Panc1 (cell line): ENCODE measurements around the gene CDKL1. TPM values are rescaled to one million over a fixed set of nuclear protein-coding genes. Genes with fewer than 3 reads are reported as not detected.

Source experiments
- ATAC-seq: fragments of 200-7000 bp; cut with Tn5 transposase; 2 replicates; pipeline ENCODE4 v1.9.1; 2020; ENCODE audit warnings: mild to moderate bottlenecking, moderate library complexity
- BruUV-seq: library from RNA; stranded (reverse); fragments of 400-500 nt; replicated peaks from 2 replicates; lab custom pipeline; 2021; lab: Mats Ljungman, UMichigan
- CTCF ChIA-PET: fragments of 300-600 bp; sonication (Branson Sonifier 250); formaldehyde crosslinking; loops from one replicate; lab custom pipeline; 2022; ENCODE audit warnings: antibody characterized with exemption; lab: Charles Lee
- POLR2A ChIA-PET: fragments of 300-600 bp; sonication (Branson Sonifier 250); formaldehyde crosslinking; loops from one replicate; lab custom pipeline; 2022; ENCODE audit warnings: antibody characterized with exemption; lab: Charles Lee
- DNase-seq: peaks from one replicate; pipeline ENCODE4 v3.0.0-alpha.2; 2010; ENCODE audit warnings: low read depth, low spot score
- H3K27ac ChIP-seq: 2 replicates; pipeline ENCODE4 v1.5.1; 2011; ENCODE audit warnings: mild to moderate bottlenecking, low read length, inconsistent platforms
- H3K27me3 ChIP-seq: fragments of 200-500 bp; sonication (Bioruptor generic); 2 replicates; pipeline ENCODE4 v1.6.0; 2014; ENCODE audit warnings: low read length, inconsistent platforms; ENCODE audit not compliant: control insufficient read depth, insufficient read depth
- H3K36me3 ChIP-seq: fragments of 200-500 bp; sonication (Bioruptor generic); 2 replicates; pipeline ENCODE4 v1.5.1; 2014; ENCODE audit warnings: inconsistent platforms, mild to moderate bottlenecking, low read length, moderate library complexity; ENCODE audit not compliant: control insufficient read depth, insufficient read depth
- H3K4me1 ChIP-seq: 2 replicates; pipeline ENCODE4 v1.5.1; 2011; ENCODE audit warnings: inconsistent platforms, mild to moderate bottlenecking, low read length, moderate library complexity; ENCODE audit not compliant: control insufficient read depth, insufficient read depth
- H3K4me3 ChIP-seq, 2 experiments: 2 replicates each; pipeline ENCODE4 v1.5.1; 2011 to 2012; ENCODE audit warnings: low read depth in 2 of 2, low read length in 2 of 2, mild to moderate bottlenecking in 2 of 2, inconsistent platforms in 1 of 2, moderate library complexity in 1 of 2
- H3K9me3 ChIP-seq: fragments of 200-500 bp; sonication (Bioruptor generic); 2 replicates; pipeline ENCODE4 v1.5.1; 2014; ENCODE audit warnings: low read depth, mild to moderate bottlenecking, inconsistent platforms, low read length, moderate library complexity; ENCODE audit not compliant: control insufficient read depth, insufficient read depth
- CTCF ChIP-seq: fragments of 450-650 bp; IDR thresholded peaks from 2 replicates; pipeline ENCODE4 v1.5.1; 2017; ENCODE audit warnings: mild to moderate bottlenecking
- POLR2AphosphoS5 ChIP-seq: IDR thresholded peaks from 2 replicates; pipeline ENCODE4 v1.6.1; 2012; ENCODE audit warnings: mild to moderate bottlenecking, low read depth, low read length, moderate library complexity
- SIN3A ChIP-seq: IDR thresholded peaks from 2 replicates; pipeline ENCODE4 v1.6.1; 2012; ENCODE audit warnings: low read depth, mild to moderate bottlenecking, low read length, moderate library complexity, borderline replicate concordance; ENCODE audit not compliant: insufficient read depth
- TCF7L2 ChIP-seq: IDR thresholded peaks from 2 replicates; pipeline ENCODE4 v1.6.1; 2011; ENCODE audit warnings: mild to moderate bottlenecking, low read depth, low read length, inconsistent platforms
- in situ Hi-C: cut with HindIII; loops from 2 replicates; pipeline ENCODE4 v1.10.0; 2016; ENCODE audit warnings: low sequenced_read_pairs, low pct_unique_long_range_greater_than_20kb
- intact Hi-C: fragments of 100-400 bp; cut with micrococcal nuclease; formaldehyde crosslinking; loops from one replicate; pipeline ENCODE4 v1.10.0; 2022; ENCODE audit not compliant: unreplicated experiment
- total RNA-seq: library from RNA; stranded (reverse); gene quantifications from one replicate; pipeline ENCODE4 v1.2.1, GENCODE V29; 2021; ENCODE audit not compliant: unreplicated experiment
- TF ChIP-seq, protein P1 (sequence below), 2 experiments: IDR thresholded peaks; 2 replicates each; pipeline ENCODE4 v1.6.1; 2011 to 2012; ENCODE audit warnings: low read depth in 2 of 2, control low read depth in 1 of 2, low read length in 1 of 2, mild to moderate bottlenecking in 1 of 2, moderate library complexity in 1 of 2; ENCODE audit not compliant: insufficient read depth in 1 of 2

Gene CDKL1
- total RNA-seq, 1 experiment from 2014 or later = 5.8 TPM

DNA sequence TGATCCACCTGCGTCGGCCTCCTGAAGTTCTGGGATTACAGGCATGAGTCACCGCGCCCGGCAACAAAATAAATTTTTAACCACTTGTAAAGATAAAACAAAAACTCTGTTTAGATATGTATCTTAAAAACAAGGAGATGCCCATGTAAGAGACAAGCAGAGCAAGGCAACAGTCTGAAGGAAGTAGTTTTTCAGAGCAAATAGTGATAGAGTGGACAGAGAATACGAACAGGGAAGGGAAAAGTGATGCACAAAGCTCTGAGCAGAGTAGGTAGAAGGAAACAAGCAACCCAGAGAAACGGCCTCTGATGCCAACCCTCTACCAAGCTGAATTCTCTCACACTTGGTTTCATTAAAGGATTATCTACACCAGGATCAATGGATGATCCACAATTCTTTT is 24.8 kb upstream of the CDKL1 start:
- ATAC-seq (no peak), DNase-seq (no peak)
- Histone ChIP-seq H3K27ac (no peak overlapping the region), H3K9me3 (no peaks in the 10 kb centered on the region), H3K36me3 (peaks cover 5% of the 10 kb centered on the region; the same call in 1 of the 2 replicates), H3K4me3 (no peak overlapping the region), H3K4me1 (no peaks in the 10 kb centered on the region), H3K27me3 (no peaks in the 10 kb centered on the region)
- TF ChIP-seq SIN3A (no peak), CTCF (no peak), TCF7L2 (no peak), POLR2AphosphoS5 (no peak)
- TF ChIP-seq, protein P1, sequence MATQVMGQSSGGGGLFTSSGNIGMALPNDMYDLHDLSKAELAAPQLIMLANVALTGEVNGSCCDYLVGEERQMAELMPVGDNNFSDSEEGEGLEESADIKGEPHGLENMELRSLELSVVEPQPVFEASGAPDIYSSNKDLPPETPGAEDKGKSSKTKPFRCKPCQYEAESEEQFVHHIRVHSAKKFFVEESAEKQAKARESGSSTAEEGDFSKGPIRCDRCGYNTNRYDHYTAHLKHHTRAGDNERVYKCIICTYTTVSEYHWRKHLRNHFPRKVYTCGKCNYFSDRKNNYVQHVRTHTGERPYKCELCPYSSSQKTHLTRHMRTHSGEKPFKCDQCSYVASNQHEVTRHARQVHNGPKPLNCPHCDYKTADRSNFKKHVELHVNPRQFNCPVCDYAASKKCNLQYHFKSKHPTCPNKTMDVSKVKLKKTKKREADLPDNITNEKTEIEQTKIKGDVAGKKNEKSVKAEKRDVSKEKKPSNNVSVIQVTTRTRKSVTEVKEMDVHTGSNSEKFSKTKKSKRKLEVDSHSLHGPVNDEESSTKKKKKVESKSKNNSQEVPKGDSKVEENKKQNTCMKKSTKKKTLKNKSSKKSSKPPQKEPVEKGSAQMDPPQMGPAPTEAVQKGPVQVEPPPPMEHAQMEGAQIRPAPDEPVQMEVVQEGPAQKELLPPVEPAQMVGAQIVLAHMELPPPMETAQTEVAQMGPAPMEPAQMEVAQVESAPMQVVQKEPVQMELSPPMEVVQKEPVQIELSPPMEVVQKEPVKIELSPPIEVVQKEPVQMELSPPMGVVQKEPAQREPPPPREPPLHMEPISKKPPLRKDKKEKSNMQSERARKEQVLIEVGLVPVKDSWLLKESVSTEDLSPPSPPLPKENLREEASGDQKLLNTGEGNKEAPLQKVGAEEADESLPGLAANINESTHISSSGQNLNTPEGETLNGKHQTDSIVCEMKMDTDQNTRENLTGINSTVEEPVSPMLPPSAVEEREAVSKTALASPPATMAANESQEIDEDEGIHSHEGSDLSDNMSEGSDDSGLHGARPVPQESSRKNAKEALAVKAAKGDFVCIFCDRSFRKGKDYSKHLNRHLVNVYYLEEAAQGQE (IDR thresholded peaks at IDR 0.05; ENCODE audit: insufficient read depth in 1 of 2, low read depth in 2 of 2, low read length in 1 of 2) = no peak
- intact Hi-C loops = no loop called here
- in situ Hi-C loops = no loop called here
- no TSS peak for BruUV-seq
- CTCF ChIA-PET = no interaction called here
- POLR2A ChIA-PET = no interaction called here

- BruUV-seq = no TSS peak
- Histone ChIP-seq H3K9me3 (no peaks in the 10 kb centered on the region), H3K27ac (no peak overlapping the region), H3K4me3 (no peak overlapping the region), H3K4me1 (no peaks in the 10 kb centered on the region), H3K27me3 (no peaks in the 10 kb centered on the region), H3K36me3 (peaks cover 3% of the 10 kb centered on the region; the same call in 1 of the 2 replicates)
- TF ChIP-seq TCF7L2 (no peak), CTCF (no peak), POLR2AphosphoS5 (no peak), SIN3A (no peak)
- TF ChIP-seq, protein P1 (IDR thresholded peaks at IDR 0.05; ENCODE audit: insufficient read depth in 1 of 2, low read depth in 2 of 2, low read length in 1 of 2) = no peak
- intact Hi-C loops = no loop called here
- ChIA-PET CTCF (no interaction called here), POLR2A (no interaction called here)
- DNase-seq (no peak), ATAC-seq (no peak)
- in situ Hi-C loops = no loop called here
These were observed 21.2 kb upstream of the CDKL1 start for GRCh38 chr14:50417853-50418252.
